HG03135 (cell line): ENCODE results near the gene SLC52A1.
A peak's percentile ranks its signal among the peaks of the same experiment; 100 is the strongest.

Experiments
- ATAC-seq: cut with Tn5 transposase; IDR thresholded peaks from one replicate; pipeline ENCODE4 v1.9.1; 2021; ENCODE audit warnings: mild to moderate bottlenecking, moderate library complexity; ENCODE audit not compliant: unreplicated experiment

Gene SLC52A1

GRCh38 chr17:4994081-4994595, 41.1 kb downstream of the SLC52A1 start:
- no peak for ATAC-seq

- no peak for ATAC-seq
Observed at GRCh38 chr17:4987767-4988567, 47.3 kb downstream of the SLC52A1 start.

GRCh38 chr17:4986951-4987766, 48.1 kb downstream of the SLC52A1 start, which contains the start of gene CAMTA2:
CAMTA2 (minus strand) TSS chr17:4987675; CDS start chr17:4986222, 1,453 bp downstream.
- peak; percentile 55 for ATAC-seq

DNA sequence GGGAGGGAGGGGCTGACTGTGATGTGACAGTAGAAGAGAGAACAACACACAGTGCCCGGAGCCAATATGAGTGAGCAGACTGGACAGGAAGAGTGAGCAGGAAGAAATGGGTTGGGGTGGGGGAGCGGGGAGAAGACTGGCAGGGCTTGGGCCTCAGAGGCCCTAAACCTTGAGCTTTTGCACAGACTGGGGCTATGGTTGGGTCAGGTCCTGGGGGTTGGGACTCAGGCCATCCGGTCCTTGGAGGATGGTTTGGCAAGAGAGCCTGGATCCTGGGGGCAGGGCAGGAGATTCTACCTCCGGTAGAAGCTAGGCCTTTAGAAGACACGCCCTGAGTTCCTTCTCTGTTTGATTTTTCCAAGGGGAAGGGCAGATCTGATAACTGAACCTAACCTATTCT, 48.8 kb downstream of the SLC52A1 start:
- no peak for ATAC-seq
